GM23338 (cell line): ENCODE data around the gene BRK1.

Source experiments
- CREB1 ChIP-seq: fragments of 250-450 bp; sonication (Bioruptor Pico); IDR thresholded peaks from 2 replicates; pipeline ENCODE4 v1.5.0; 2020; ENCODE audit warnings: low read depth, mild to moderate bottlenecking, moderate library complexity
- CTCF ChIP-seq, 2 experiments: fragments of 200-600 bp in 1 of 2; sonication (generic) in 1 of 2; conservative IDR thresholded peaks; 2 replicates each; pipeline versions ENCODE4 v1.5.1 to v1.6.1; 2016 to 2017; ENCODE audit warnings: antibody characterized with exemption in 2 of 2, low read depth in 2 of 2, mild to moderate bottlenecking in 2 of 2, moderate library complexity in 1 of 2
- EZH2 ChIP-seq: fragments of 200-600 bp; sonication (generic); IDR thresholded peaks from one replicate; pipeline ENCODE4 v1.8.0; 2017; ENCODE audit warnings: antibody characterized with exemption, mild to moderate bottlenecking, low read depth; ENCODE audit not compliant: unreplicated experiment
- EZH2phosphoT487 ChIP-seq: fragments of 200-600 bp; sonication (generic); IDR thresholded peaks from one replicate; pipeline ENCODE4 v1.8.1; 2018; ENCODE audit warnings: antibody characterized with exemption; ENCODE audit not compliant: unreplicated experiment
- JUNB ChIP-seq: IDR thresholded peaks from one replicate; pipeline ENCODE4 v1.6.1; 2016; ENCODE audit warnings: antibody characterized with exemption; ENCODE audit not compliant: unreplicated experiment
- POLR2AphosphoS5 ChIP-seq: IDR thresholded peaks from 2 replicates; pipeline ENCODE4 v1.6.1; 2016; ENCODE audit warnings: antibody characterized with exemption, low read depth
- REST ChIP-seq: IDR thresholded peaks from one replicate; pipeline ENCODE4 v1.6.1; 2018; ENCODE audit warnings: antibody characterized with exemption; ENCODE audit not compliant: unreplicated experiment
- ZNF331 ChIP-seq: fragments of 250-450 bp; sonication (Bioruptor Pico); IDR thresholded peaks from 2 replicates; pipeline ENCODE4 v1.5.0; 2020; ENCODE audit warnings: low read depth, mild to moderate bottlenecking, moderate library complexity
- ZNF462 ChIP-seq: fragments of 250-450 bp; sonication (Bioruptor Pico); IDR thresholded peaks from 2 replicates; pipeline ENCODE4 v1.5.0; 2020; ENCODE audit warnings: mild to moderate bottlenecking, moderate library complexity

GRCh38 chr3:10155123-10155472 lies 39.6 kb downstream of the BRK1 start:
- TF ChIP-seq POLR2AphosphoS5, result no peak
- TF ChIP-seq CTCF (conservative IDR thresholded peaks at IDR 0.05; ENCODE audit: low read depth in 2 of 2), result no peak
- no peak for TF ChIP-seq EZH2phosphoT487
- no peak for TF ChIP-seq JUNB
- no peak for TF ChIP-seq EZH2
- no peak for TF ChIP-seq REST
- no peak for TF ChIP-seq ZNF462 (CRISPR knock-in tag)
- TF ChIP-seq ZNF331 (CRISPR knock-in tag), result no peak
- no peak for TF ChIP-seq CREB1 (CRISPR knock-in tag)
